ENCODE results near the gene RAMACL. TPM values are rescaled to one million over a fixed set of nuclear protein-coding genes. Genes with fewer than 3 reads are reported as not detected.

The RAMACL gene
- total RNA-seq, 1 experiment from 2014 or later: 0.28 TPM

GRCh38 chr6:166575205-166575604, 11.3 kb downstream of the RAMACL start:
- Histone ChIP-seq H3K9me3 (ENCODE audit: control insufficient read depth, low read depth, low read length) (no peaks in the 10 kb centered on the region), H3K56ac (ENCODE audit: insufficient read length, low read depth, low read length) (no peak overlapping the region), H3T11ph (ENCODE audit: low read length) (no peak overlapping the region), H3K23me2 (ENCODE audit: insufficient read length, low read depth, low read length, poor library complexity, severe bottlenecking) (no peaks in the 10 kb centered on the region), H3K79me2 (ENCODE audit: insufficient read depth, low read length) (no peaks in the 10 kb centered on the region; the same call in 1 of the 2 replicates), H3K9ac (ENCODE audit: extremely low read depth, insufficient read length, low read length) (no peak overlapping the region), H2BK12ac (ENCODE audit: insufficient read length, low read depth, low read length) (no peak overlapping the region), H2AK5ac (ENCODE audit: insufficient read length, low read length) (no peak overlapping the region), H3K4me2 (ENCODE audit: insufficient read depth, insufficient read length, low read length) (no peak overlapping the region), H2AFZ (ENCODE audit: low read length) (no peak overlapping the region), H4K5ac (ENCODE audit: insufficient read length, low read depth, low read length) (no peak overlapping the region), H4K20me1 (ENCODE audit: control insufficient read depth, insufficient read depth, insufficient read length) (no peaks in the 10 kb centered on the region), H3K27me3 (ENCODE audit: insufficient read depth, low read length) (no peaks in the 10 kb centered on the region), H2BK20ac (ENCODE audit: low read depth, low read length, poor library complexity, severe bottlenecking) (no peak overlapping the region), H3K4ac (ENCODE audit: low read depth, low read length) (no peak overlapping the region), H2BK5ac (ENCODE audit: insufficient read length, low read length) (no peak overlapping the region), H4K91ac (ENCODE audit: insufficient read length, low read depth, low read length) (no peak overlapping the region), H3K4me1 (ENCODE audit: insufficient read depth, low read length) (peaks cover 10% of the 10 kb centered on the region; the same call in 1 of the 2 replicates), H3K27ac (ENCODE audit: insufficient read length, low read depth, low read length) (no peak overlapping the region), H3K14ac (ENCODE audit: insufficient read depth, low read length) (no peak overlapping the region), H4K8ac (replicated peaks; ENCODE audit: insufficient read length, low read depth, low read length) (no peak overlapping the region), H3K79me1 (ENCODE audit: insufficient read depth, low read depth, low read length, poor library complexity, severe bottlenecking) (no peaks in the 10 kb centered on the region), H3K23ac (ENCODE audit: insufficient read length, low read depth, low read length) (no peak overlapping the region), H2BK15ac (ENCODE audit: low read depth, low read length) (no peak overlapping the region), H2BK120ac (ENCODE audit: low read depth, low read length, poor library complexity, severe bottlenecking) (no peak overlapping the region), H3K18ac (ENCODE audit: insufficient read length, low read depth, low read length) (no peak overlapping the region)
- no peak overlapping the region for H3K27ac Mint-ChIP-seq
- H3K36me3 Mint-ChIP-seq (ENCODE audit: insufficient read depth in 1 of 3, low read depth in 3 of 3): peaks cover 21 to 31% (median 28%) of the 10 kb centered on the region in 3 experiments
- H3K9me3 Mint-ChIP-seq: peaks cover 20 to 32% of the 10 kb centered on the region in 2 experiments
- no CpG with 5 or more reads among the region's 11 CpGs for WGBS (ENCODE audit: extremely low coverage, insufficient read length, low lambda C conversion rate)
- no peaks in the 10 kb centered on the region for H3K27me3 Mint-ChIP-seq (ENCODE audit: low read depth)
- TF ChIP-seq CTCF (conservative IDR thresholded peaks at IDR 0.05): no peak
- peaks cover 26 to 32% of the 10 kb centered on the region in 2 experiments for H3K4me1 Mint-ChIP-seq
- no peak overlapping the region for H3K4me3 Mint-ChIP-seq
- no peak for DNase-seq

Data from H9 (cell line).